Right lobe of liver (tissue), 6 donors: ENCODE data around the gene BRD3OS. TPM values are rescaled to one million over a fixed set of nuclear protein-coding genes. Genes with fewer than 3 reads are reported as not detected.

ENCODE experiments used
- ATAC-seq, 4 donors: fragments of 200-7000 bp; cut with Tn5 transposase; one replicate each; pipeline ENCODE4 v1.9.1; 2020; ENCODE audit warnings: mild to moderate bottlenecking in 4 of 4, moderate library complexity in 4 of 4
- DNase-seq, 3 donors: peaks; one replicate each; pipeline ENCODE4 v3.0.0-alpha.2; 2020
- H3K27ac ChIP-seq, 3 donors: fragments of 200-600 bp; one replicate each; pipeline ENCODE4 v1.8.0; 2022
- H3K27me3 ChIP-seq, 2 donors: fragments of 200-600 bp; one replicate each; pipeline ENCODE4 v1.8.0; 2022
- H3K36me3 ChIP-seq, 4 donors: fragments of 200-600 bp; sonication (generic) in 1 of 4; one replicate each; pipeline versions ENCODE4 v1.5.1 to v1.8.0; 2017 to 2022; ENCODE audit warnings: control low read depth in 1 of 4
- H3K4me1 ChIP-seq, 4 donors: fragments of 200-600 bp; sonication (generic) in 1 of 4; one replicate each; pipeline versions ENCODE4 v1.5.1 to v1.8.0; 2017 to 2022; ENCODE audit warnings: control low read depth in 1 of 4
- H3K4me3 ChIP-seq, 3 donors: fragments of 200-600 bp; one replicate each; pipeline ENCODE4 v1.8.0; 2022
- H3K9me3 ChIP-seq, 4 donors: fragments of 200-600 bp; sonication (generic) in 1 of 4; one replicate each; pipeline versions ENCODE4 v1.5.1 to v1.8.0; 2017 to 2022; ENCODE audit warnings: control low read depth in 1 of 4
- CTCF ChIP-seq, 4 donors: fragments of 200-600 bp in 3 of 4; fragments of 450-650 bp in 1 of 4; IDR thresholded peaks; one replicate each; pipeline versions ENCODE4 v1.5.1 to v1.8.0; 2016 to 2022; ENCODE audit warnings: antibody characterized with exemption in 4 of 4, mild to moderate bottlenecking in 2 of 4
- POLR2A ChIP-seq: fragments of 450-650 bp; IDR thresholded peaks from one replicate; pipeline ENCODE4 v1.6.1; 2017; ENCODE audit warnings: antibody characterized with exemption, mild to moderate bottlenecking
- WGBS: methylation state at CpG from one replicate; pipeline ENCODE4 v1.1.6; 2018; ENCODE audit warnings: low coverage, low lambda C conversion rate; ENCODE audit not compliant: insufficient coverage; ENCODE audit errors: missing lambda C conversion rate; 5-methylcytosine and 5-hydroxymethylcytosine counted together
- intact Hi-C, 2 donors: fragments of 100-400 bp; cut with DNase I; formaldehyde crosslinking; loops; one replicate each; pipeline versions ENCODE4 v1.11.2 to v1.14.1; 2022
- total RNA-seq, 6 experiments: library from RNA; depleted of rRNA in 2 of 6; stranded (reverse); fragments of >200 nt in 2 of 6; fragmentation: NEBNext Ultra II Directional in 3 of 6; extraction: Animal tissue kit (Norgen Biotek cat#: 25700) in 3 of 6; gene quantifications; one replicate each; pipeline versions ENCODE4 v1.1.0 to v1.2.4, GENCODE V29; 2016 to 2023
- donor health status: DM: no; HTN: yes; CAD: no.
- donor health status: DM: no; HTN: no; CAD: no.
- donor health status: DM: no; HTN: no; CAD: no.
- donor health status: DM: no; HTN: yes; CAD: no.
- donor health status: DM: no; HTN: yes; CAD: no.

Gene BRD3OS
- total RNA-seq, 6 experiments from 2014 or later: 3.2 to 8.1 (median 5.9) TPM

DNA sequence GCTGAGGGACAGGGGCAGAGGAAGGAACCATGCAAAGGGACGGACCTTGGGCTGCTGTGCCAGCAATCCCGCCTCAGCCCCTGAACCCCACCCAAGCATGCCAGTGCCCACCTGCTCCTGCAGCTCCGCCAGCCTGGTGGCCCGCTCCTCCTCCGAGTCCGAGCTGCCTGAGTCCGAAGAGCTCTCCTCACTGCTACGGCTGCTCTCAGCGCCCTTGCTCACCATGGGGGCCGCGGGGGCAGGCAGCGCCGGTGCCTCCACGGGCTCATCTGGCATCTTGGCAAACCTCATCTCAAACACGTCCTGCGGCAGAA lies 16.3 kb downstream of the BRD3OS start:
- whole genome bisulfite sequencing: no CpG with 5 or more reads among the region's 16 CpGs

DNA sequence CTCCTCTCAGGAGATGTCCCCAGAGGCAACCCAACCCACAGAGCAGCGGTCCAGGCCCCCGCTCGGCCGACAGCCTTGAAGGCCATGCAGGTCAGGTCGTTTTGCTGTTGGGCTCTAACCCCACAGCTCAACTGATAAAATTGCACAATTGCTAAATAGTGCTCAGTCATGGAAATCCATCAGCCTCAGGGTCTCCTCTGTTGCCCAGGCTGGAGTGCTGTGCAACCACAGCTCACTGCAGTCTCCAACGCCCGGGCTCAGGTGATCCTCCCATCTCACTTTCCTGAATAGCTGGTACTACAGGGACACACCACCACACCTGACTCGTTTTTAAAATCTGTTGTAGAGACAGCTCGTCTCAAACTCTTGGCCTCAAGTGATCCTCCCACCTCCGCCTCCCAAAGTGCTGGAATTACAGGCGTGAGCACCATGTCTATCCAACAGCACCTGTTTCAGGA lies 18.3 kb downstream of the BRD3OS start:
- intact Hi-C loops: no loop called here
- Histone ChIP-seq H3K4me3 (no peak overlapping the region), H3K27me3 (no peaks in the 10 kb centered on the region), H3K9me3 (no peaks in the 10 kb centered on the region), H3K27ac (peak overlapping the region in 1 of 3 donors; percentile 27), H3K36me3 (peaks cover 0 to 56% (median 15%) of the 10 kb centered on the region in 4 donors), H3K4me1 (peaks cover 0 to 24% (median 4%) of the 10 kb centered on the region in 4 donors)
- DNase-seq (no peak), ATAC-seq (peak; percentile 25 to 64 (median 32))
- 40% methylated on average over 1 of the region's 11 CpGs for WGBS
- no peak for TF ChIP-seq CTCF (IDR thresholded peaks at IDR 0.05)
- TF ChIP-seq POLR2A: no peak

More for the DNA sequence above, 16.3 kb downstream of the BRD3OS start:
- no peak for TF ChIP-seq POLR2A
- no peak for TF ChIP-seq CTCF (IDR thresholded peaks at IDR 0.05)
- Histone ChIP-seq H3K27ac (no peak overlapping the region), H3K4me3 (no peak overlapping the region), H3K9me3 (no peaks in the 10 kb centered on the region), H3K27me3 (no peaks in the 10 kb centered on the region), H3K36me3 (peaks cover 0 to 44% (median 5%) of the 10 kb centered on the region in 4 donors), H3K4me1 (peaks cover 0 to 14% (median 0%) of the 10 kb centered on the region in 4 donors)
- DNase-seq (peak in 2 of 3 donors; percentile 17 to 37), ATAC-seq (no peak)
- intact Hi-C loops: no loop called here

DNA sequence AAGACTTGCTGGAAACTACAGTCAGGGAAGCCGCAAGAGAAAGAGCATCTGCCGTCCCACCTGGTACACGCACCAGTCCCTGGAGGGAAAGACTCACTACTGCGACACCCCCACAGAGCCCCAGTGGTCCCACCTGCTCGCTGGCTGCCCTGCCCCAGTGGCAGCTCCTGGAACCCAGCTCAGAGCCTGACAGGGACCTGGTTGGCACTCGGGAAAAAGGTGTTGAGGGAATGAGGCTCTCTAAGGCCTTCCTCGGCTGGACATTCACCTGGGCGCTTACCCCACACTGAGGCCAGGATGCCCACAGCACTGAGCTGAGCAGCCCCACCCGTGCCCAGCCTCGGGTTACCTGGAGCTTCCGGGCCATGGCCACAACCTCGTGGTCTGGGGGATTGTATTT lies 19.7 kb downstream of the BRD3OS start:
- Histone ChIP-seq H3K9me3 (no peaks in the 10 kb centered on the region), H3K36me3 (peaks cover 0 to 47% (median 19%) of the 10 kb centered on the region in 4 donors), H3K4me1 (peaks cover 0 to 35% (median 10%) of the 10 kb centered on the region in 4 donors), H3K27ac (no peak overlapping the region), H3K27me3 (no peaks in the 10 kb centered on the region), H3K4me3 (no peak overlapping the region)
- DNase-seq (no peak), ATAC-seq (no peak)
- WGBS: 90% methylated on average over 2 of the region's 12 CpGs
- intact Hi-C loops: no loop called here
- no peak for TF ChIP-seq POLR2A
- TF ChIP-seq CTCF (IDR thresholded peaks at IDR 0.05): no peak

DNA sequence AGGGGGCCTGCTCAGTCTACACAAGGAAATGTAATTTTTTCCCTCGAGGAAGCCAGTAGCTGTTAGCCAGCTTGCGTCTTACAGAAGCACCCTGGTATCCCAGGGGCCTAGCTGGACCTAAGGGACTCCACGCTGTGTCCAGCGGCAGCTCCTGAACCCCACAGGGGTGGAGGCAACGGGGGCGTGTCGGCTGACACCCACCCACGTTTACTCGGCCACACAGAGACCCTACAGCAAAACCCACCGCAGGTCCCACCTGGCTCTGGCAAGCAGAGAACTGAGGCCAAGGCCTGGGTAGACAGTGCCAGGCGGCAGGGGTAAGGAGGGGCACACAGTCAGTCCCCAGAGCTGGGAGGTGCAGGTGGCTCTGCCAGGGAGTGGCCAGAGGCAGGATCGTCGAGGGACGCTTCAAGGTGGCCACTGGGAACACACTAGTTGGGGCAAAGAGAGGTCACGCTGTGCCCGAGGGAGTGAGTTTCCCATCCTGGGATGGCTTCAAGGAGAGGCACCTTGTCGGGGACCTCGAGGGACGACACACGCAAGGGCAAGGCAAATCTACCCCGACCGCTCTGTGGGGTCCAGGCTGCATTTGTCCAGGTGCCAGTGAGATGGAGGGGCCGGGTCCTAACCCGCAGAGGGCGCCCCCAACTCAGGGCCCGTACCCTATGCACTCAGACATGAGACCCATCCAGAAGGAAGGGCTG lies 20.7 kb downstream of the BRD3OS start:
- TF ChIP-seq CTCF (IDR thresholded peaks at IDR 0.05) (no peak), POLR2A (no peak)
- Histone ChIP-seq H3K27me3 (no peaks in the 10 kb centered on the region), H3K9me3 (no peaks in the 10 kb centered on the region), H3K36me3 (peaks cover 0 to 49% (median 18%) of the 10 kb centered on the region in 4 donors), H3K4me1 (peaks cover 0 to 37% (median 10%) of the 10 kb centered on the region in 4 donors), H3K4me3 (no peak overlapping the region), H3K27ac (no peak overlapping the region)
- ATAC-seq (no peak), DNase-seq (no peak)
- 61% methylated on average over 3 of the region's 26 CpGs for WGBS
- intact Hi-C loops: no loop called here
